H1 (cell line): ENCODE data around the gene CERCAM. TPM values are rescaled to one million over a fixed set of nuclear protein-coding genes. Genes with fewer than 3 reads are reported as not detected.

Experiments used
- CTCF ChIA-PET: fragments of 300-600 bp; sonication (Branson Sonifier 250); formaldehyde crosslinking; loops from one replicate; lab custom pipeline; 2021; ENCODE audit not compliant: partially characterized antibody; lab: Charles Lee
- POLR2A ChIA-PET: fragments of 300-600 bp; sonication (Branson Sonifier 250); formaldehyde crosslinking; loops from one replicate; lab custom pipeline; 2021; ENCODE audit warnings: inconsistent platforms; ENCODE audit not compliant: partially characterized antibody; lab: Charles Lee
- DNase-seq, 2 experiments: peaks; one replicate each; pipeline versions ENCODE4 v3.0.0 to v3.0.0-alpha.2; 2010 to 2022; ENCODE audit warnings: low spot score in 2 of 2, low read depth in 1 of 2, mixed read lengths in 1 of 2
- FAIRE-seq: peaks from 2 replicates; lab custom pipeline; 2011; peaks lifted over from hg19 to GRCh38; lab: Jason Lieb, UNC
- H2AFZ ChIP-seq: 2 replicates; pipeline ENCODE4 v1.8.1; 2012; ENCODE audit warnings: low read length, inconsistent platforms
- H2AK5ac ChIP-seq: 2 replicates; pipeline ENCODE4 v1.6.1; 2013; ENCODE audit warnings: low read depth, low read length
- H2BK120ac ChIP-seq: replicated peaks from 2 replicates; pipeline ENCODE3; 2013; ENCODE audit warnings: low read depth, low read length, inconsistent platforms
- H2BK12ac ChIP-seq: 2 replicates; pipeline ENCODE4 v1.6.1; 2013; ENCODE audit warnings: low read depth, low read length
- H2BK15ac ChIP-seq: 2 replicates; pipeline ENCODE4 v1.6.1; 2013; ENCODE audit warnings: low read length
- H2BK20ac ChIP-seq: 2 replicates; pipeline ENCODE4 v1.6.1; 2013; ENCODE audit warnings: low read length
- H2BK5ac ChIP-seq: 2 replicates; pipeline ENCODE4 v1.6.1; 2013; ENCODE audit warnings: low read depth, low read length
- H3K14ac ChIP-seq: 2 replicates; pipeline ENCODE4 v1.6.1; 2013; ENCODE audit warnings: inconsistent platforms; ENCODE audit not compliant: insufficient read length
- H3K18ac ChIP-seq: 2 replicates; pipeline ENCODE4 v1.6.1; 2013; ENCODE audit warnings: low read length; ENCODE audit errors: extremely low read depth
- H3K23ac ChIP-seq: 2 replicates; pipeline ENCODE4 v1.6.1; 2013; ENCODE audit warnings: inconsistent platforms; ENCODE audit not compliant: insufficient read length
- H3K23me2 ChIP-seq: 2 replicates; pipeline ENCODE4 v1.6.1; 2013; ENCODE audit warnings: low read depth, low read length
- H3K27ac ChIP-seq: 2 replicates; pipeline ENCODE4 v1.6.1; 2011; ENCODE audit warnings: low read depth, low read length, inconsistent platforms
- H3K27me3 ChIP-seq, 4 experiments: replicated peaks in 1 of 4; 1 replicate in 1 of 4; 2 replicates in 3 of 4; pipeline versions ENCODE4 v1.6.1 to v1.8.1; 2011 to 2013; ENCODE audit warnings: low read length in 3 of 4, mild to moderate bottlenecking in 3 of 4, inconsistent platforms in 2 of 4, mixed read lengths in 2 of 4, moderate library complexity in 1 of 4; ENCODE audit not compliant: control insufficient read depth in 3 of 4, insufficient read depth in 3 of 4; ENCODE audit errors: extremely low read depth in 1 of 4
- H3K36me3 ChIP-seq, 4 experiments: 2 replicates each; pipeline versions ENCODE4 v1.6.1 to v1.8.1; 2011 to 2013; ENCODE audit warnings: mild to moderate bottlenecking in 4 of 4, low read length in 3 of 4, moderate library complexity in 2 of 4, control low read depth in 1 of 4, inconsistent platforms in 1 of 4; ENCODE audit not compliant: insufficient read depth in 4 of 4, control insufficient read depth in 2 of 4
- H3K4ac ChIP-seq: replicated peaks from 2 replicates; pipeline ENCODE3; 2013; ENCODE audit warnings: low read length, low read depth, mixed read lengths, inconsistent platforms; ENCODE audit not compliant: insufficient read length
- H3K4me1 ChIP-seq, 4 experiments: replicated peaks in 1 of 4; 1 replicate in 1 of 4; 2 replicates in 3 of 4; pipeline versions ENCODE4 v1.6.1 to v1.8.1; 2011 to 2013; ENCODE audit warnings: low read length in 3 of 4, inconsistent platforms in 2 of 4, mixed read lengths in 1 of 4; ENCODE audit not compliant: insufficient read depth in 4 of 4, control insufficient read depth in 3 of 4
- H3K4me2 ChIP-seq, 2 experiments: 2 replicates each; pipeline versions ENCODE4 v1.6.1 to v1.8.1; 2011 to 2013; ENCODE audit warnings: low read depth in 2 of 2, low read length in 2 of 2, control low read depth in 1 of 2, inconsistent platforms in 1 of 2, mild to moderate bottlenecking in 1 of 2; ENCODE audit not compliant: insufficient read depth in 1 of 2
- H3K4me3 ChIP-seq, 4 experiments: fragments of 200-600, 300-600 bp in 1 of 4; sonication (generic), shearing (Covaris generic), sonication (Bioruptor Twin) in 1 of 4; 2 replicates each; pipeline versions ENCODE4 v1.5.1 to v1.8.1; 2011 to 2016; ENCODE audit warnings: low read length in 4 of 4, low read depth in 3 of 4, control low read depth in 2 of 4, inconsistent platforms in 2 of 4, mild to moderate bottlenecking in 2 of 4, mixed read lengths in 1 of 4, moderate library complexity in 1 of 4; ENCODE audit not compliant: insufficient read depth in 2 of 4; ENCODE audit errors: extremely low read depth in 1 of 4
- H3K56ac ChIP-seq: replicated peaks from 2 replicates; pipeline ENCODE3; 2013; ENCODE audit warnings: low read depth, mild to moderate bottlenecking, mixed read lengths, low read length, inconsistent platforms; ENCODE audit not compliant: insufficient read length
- H3K79me1 ChIP-seq: 2 replicates; pipeline ENCODE4 v1.6.1; 2013; ENCODE audit warnings: low read depth, low read length, control low read depth
- H3K79me2 ChIP-seq, 2 experiments: 2 replicates each; pipeline versions ENCODE4 v1.6.1 to v1.8.1; 2012 to 2013; ENCODE audit warnings: low read length in 2 of 2, mild to moderate bottlenecking in 2 of 2, inconsistent platforms in 1 of 2; ENCODE audit not compliant: insufficient read depth in 2 of 2, control insufficient read depth in 1 of 2
- H3K9ac ChIP-seq, 4 experiments: replicated peaks in 1 of 4; 1 replicate in 1 of 4; 2 replicates in 3 of 4; pipeline versions ENCODE4 v1.6.1 to v1.8.1; 2011 to 2013; ENCODE audit warnings: low read depth in 3 of 4, low read length in 3 of 4, control low read depth in 2 of 4, mild to moderate bottlenecking in 2 of 4, moderate library complexity in 2 of 4, inconsistent platforms in 1 of 4; ENCODE audit errors: extremely low read depth in 1 of 4
- H3K9me3 ChIP-seq, 2 experiments: 2 replicates each; pipeline versions ENCODE4 v1.6.1 to v1.8.1; 2012 to 2013; ENCODE audit warnings: mild to moderate bottlenecking in 2 of 2, moderate library complexity in 2 of 2, control low read depth in 1 of 2, inconsistent platforms in 1 of 2, low read depth in 1 of 2, low read length in 1 of 2, mixed read lengths in 1 of 2; ENCODE audit not compliant: insufficient read depth in 2 of 2
- H4K20me1 ChIP-seq, 2 experiments: replicated peaks in 1 of 2; 2 replicates each; pipeline versions ENCODE3 to v1.8.1; 2011 to 2013; ENCODE audit warnings: inconsistent platforms in 2 of 2, low read length in 2 of 2, mild to moderate bottlenecking in 1 of 2; ENCODE audit not compliant: insufficient read depth in 2 of 2, control insufficient read depth in 1 of 2
- H4K5ac ChIP-seq: 2 replicates; pipeline ENCODE4 v1.6.1; 2013; ENCODE audit warnings: low read length, low read depth, mixed read lengths, inconsistent platforms; ENCODE audit not compliant: insufficient read length
- H4K8ac ChIP-seq: 2 replicates; pipeline ENCODE4 v1.8.0; 2013; ENCODE audit warnings: mild to moderate bottlenecking, moderate library complexity, low read length, inconsistent platforms; ENCODE audit not compliant: insufficient read depth; ENCODE audit errors: extremely low read depth
- H4K91ac ChIP-seq: replicated peaks from 2 replicates; pipeline ENCODE3; 2013; ENCODE audit warnings: low read length, mixed read lengths, inconsistent platforms; ENCODE audit not compliant: insufficient read length
- CBX8 ChIP-seq: fragments of 300-800, 300-1000 bp; sonication (generic); IDR thresholded peaks from 2 replicates; pipeline ENCODE4 v1.7.1; 2016; ENCODE audit warnings: low read depth, low read length, borderline replicate concordance
- CTBP2 ChIP-seq: IDR thresholded peaks from 2 replicates; pipeline ENCODE4 v1.7.0; 2011; ENCODE audit warnings: borderline replicate concordance, mild to moderate bottlenecking, moderate library complexity, mixed read lengths, low read length; ENCODE audit not compliant: insufficient read depth, insufficient read length
- FOSL1 ChIP-seq: IDR thresholded peaks from 2 replicates; pipeline ENCODE4 v1.6.1; 2011; ENCODE audit warnings: mild to moderate bottlenecking, low read depth, low read length, moderate library complexity; ENCODE audit not compliant: insufficient read depth
- KDM1A ChIP-seq: fragments of 200-600, 300-600 bp; sonication (generic); IDR thresholded peaks from 2 replicates; pipeline ENCODE4 v1.7.1; 2016; ENCODE audit warnings: mild to moderate bottlenecking, low read length, borderline replicate concordance
- KDM4A ChIP-seq: IDR thresholded peaks from one replicate; pipeline ENCODE4 v1.7.1; 2012; ENCODE audit warnings: low read depth, mild to moderate bottlenecking, moderate library complexity, low read length, inconsistent platforms; ENCODE audit not compliant: severe bottlenecking
- PHF8 ChIP-seq: fragments of 200-600 bp; sonication (generic); conservative IDR thresholded peaks from 2 replicates; pipeline ENCODE4 v1.7.1; 2012; ENCODE audit warnings: low read depth, mild to moderate bottlenecking, inconsistent platforms, low read length, moderate library complexity
- POU5F1 ChIP-seq: IDR thresholded peaks from 2 replicates; pipeline ENCODE4 v1.6.1; 2011; ENCODE audit warnings: low read depth, mild to moderate bottlenecking, low read length, moderate library complexity
- TEAD4 ChIP-seq: IDR thresholded peaks from 2 replicates; pipeline ENCODE4 v1.6.1; 2012; ENCODE audit warnings: low read depth, low read length, inconsistent platforms, mixed read lengths
- WGBS, 2 experiments: shearing (Covaris generic) in 1 of 2; methylation state at CpG; one replicate each; pipeline versions ENCODE4 v1.1.6 to v1.1.7; 2013 to 2015; ENCODE audit warnings: low lambda C conversion rate in 2 of 2, mixed read lengths in 2 of 2, inconsistent platforms in 1 of 2, low coverage in 1 of 2, missing lambda C conversion rate in 1 of 2; ENCODE audit not compliant: insufficient replicate concordance in 2 of 2, insufficient coverage in 1 of 2, insufficient read length in 1 of 2; ENCODE audit errors: extremely low coverage in 1 of 2, missing lambda C conversion rate in 1 of 2; 5-methylcytosine and 5-hydroxymethylcytosine counted together
- polyA plus RNA-seq, 7 experiments: library from polyadenylated mRNA; depleted of rRNA in 3 of 7; stranded (reverse) in 5 of 7; unstranded in 2 of 7; fragments of >200 nt in 5 of 7; fragments of 200-250 nt in 2 of 7; gene quantifications; 1 replicate in 5 of 7; 2 replicates in 1 of 7; 4 replicates in 1 of 7; pipeline versions ENCODE4 v1.2.1 to v1.2.3, GENCODE V29; 2011 to 2013; ENCODE audit warnings: missing spikeins in 2 of 7, mixed read lengths in 2 of 7
- total RNA-seq: library from RNA; stranded (reverse); fragmentation: NEBNext Ultra II Directional; extraction: Animal tissue kit (Norgen Biotek cat#: 25700); gene quantifications from 2 replicates; pipeline ENCODE4 v1.2.1, GENCODE V29; 2021
- TF ChIP-seq, protein P1 (sequence below): IDR thresholded peaks from 2 replicates; pipeline ENCODE4 v1.6.1; 2011; ENCODE audit warnings: low read length, improper control_type of control experiment

CERCAM gene
- total and polyA plus RNA-seq, 2 of the 8 experiments (the other 6 are each of a cell fraction or from before 2014, with no cell fraction given) = 3.1 to 5.2 TPM

DNA sequence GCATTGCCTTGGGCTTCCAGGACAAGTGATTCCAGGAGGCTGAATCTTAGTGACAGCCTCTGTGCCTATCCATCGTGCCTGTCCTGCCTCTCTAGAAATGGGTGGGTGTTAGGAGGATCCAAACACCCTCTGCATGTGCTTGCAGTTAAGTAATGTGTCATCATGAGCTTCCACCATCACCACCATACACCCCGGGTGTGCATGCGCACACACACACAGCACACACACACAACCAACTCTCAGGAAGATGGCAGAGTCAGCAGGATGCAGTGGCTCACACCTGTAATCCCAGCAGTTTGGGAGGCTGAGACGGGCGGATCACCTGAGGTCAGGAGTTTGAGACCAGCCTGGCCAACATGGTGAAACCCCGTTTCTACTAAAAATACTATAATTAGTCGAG, 22.8 kb upstream of the CERCAM start:
- Histone ChIP-seq H3K56ac (no peak overlapping the region), H2BK15ac (no peak overlapping the region), H2BK5ac (no peak overlapping the region), H2BK12ac (no peak overlapping the region), H3K4me3 (no peak overlapping the region), H3K9me3 (no peaks in the 10 kb centered on the region), H3K36me3 (no peaks in the 10 kb centered on the region), H3K4me2 (peak overlapping the region in 1 of 2 experiments; percentile 10; a peak in 1 of 4 replicates), H4K20me1 (peaks cover 14 to 31% of the 10 kb centered on the region in 2 experiments), H2AK5ac (no peak overlapping the region), H3K23me2 (peaks cover 2% of the 10 kb centered on the region), H4K91ac (no peak overlapping the region), H3K27me3 (peaks cover 84 to 99% (median 93%) of the 10 kb centered on the region in 4 experiments), H3K79me1 (no peaks in the 10 kb centered on the region), H4K5ac (no peak overlapping the region), H2BK120ac (no peak overlapping the region), H3K79me2 (no peaks in the 10 kb centered on the region), H2BK20ac (no peak overlapping the region), H3K4ac (no peak overlapping the region), H3K23ac (no peak overlapping the region), H4K8ac (no peak overlapping the region), H2AFZ (no peak overlapping the region), H3K4me1 (peaks cover 9 to 20% (median 16%) of the 10 kb centered on the region in 4 experiments), H3K27ac (no peak overlapping the region), H3K14ac (no peak overlapping the region), H3K18ac (no peak overlapping the region), H3K9ac (no peak overlapping the region)
- no peak for TF ChIP-seq POU5F1
- TF ChIP-seq PHF8 = no peak
- TF ChIP-seq FOSL1 = no peak
- TF ChIP-seq KDM4A = no peak
- TF ChIP-seq TEAD4 = no peak
- TF ChIP-seq CBX8 = no peak
- no peak for TF ChIP-seq CTBP2
- TF ChIP-seq KDM1A = no peak
- TF ChIP-seq, protein P1, sequence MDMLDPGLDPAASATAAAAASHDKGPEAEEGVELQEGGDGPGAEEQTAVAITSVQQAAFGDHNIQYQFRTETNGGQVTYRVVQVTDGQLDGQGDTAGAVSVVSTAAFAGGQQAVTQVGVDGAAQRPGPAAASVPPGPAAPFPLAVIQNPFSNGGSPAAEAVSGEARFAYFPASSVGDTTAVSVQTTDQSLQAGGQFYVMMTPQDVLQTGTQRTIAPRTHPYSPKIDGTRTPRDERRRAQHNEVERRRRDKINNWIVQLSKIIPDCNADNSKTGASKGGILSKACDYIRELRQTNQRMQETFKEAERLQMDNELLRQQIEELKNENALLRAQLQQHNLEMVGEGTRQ = no peak
- no peak for FAIRE-seq
- no peak for DNase-seq
- POLR2A ChIA-PET = interaction anchor here (1.4 to 13.1 kb wide), 5 partner anchors 8 to 35 kb away, joined by 4 to 92 read pairs (median 25); partner anchors contain the start of gene URM1
- 75% methylated on average over 7 of the region's 7 CpGs; no CpG with 5 or more reads in 1 of the 2 experiments for WGBS, 2 experiments
- CTCF ChIA-PET = interaction anchor here (1.3 to 21.9 kb wide), 7 partner anchors 9 to 102 kb away, joined by 5 to 323 read pairs (median 9); partner anchors contain the start of gene URM1
